ENCODE measurements around the gene USP10. TPM values are rescaled to one million over a fixed set of nuclear protein-coding genes. Genes with fewer than 3 reads are reported as not detected.

Gene USP10
- total RNA-seq, 1 experiment from 2014 or later: 53.3 TPM

GRCh38 chr16:84716740-84717139, 16.9 kb downstream of the USP10 start:
- Histone ChIP-seq H3K27ac (no peak overlapping the region), H3K4me3 (no peak overlapping the region), H3K9me3 (replicated peaks) (no peaks in the 10 kb centered on the region), H3K4me1 (replicated peaks) (peaks cover 16% of the 10 kb centered on the region), H3K36me3 (peaks cover 22% of the 10 kb centered on the region), H3K27me3 (replicated peaks) (no peaks in the 10 kb centered on the region)
- no peak for DNase-seq (ENCODE audit: low read depth in 1 of 2, low spot score in 2 of 2)

- no peaks in the 10 kb centered on the region for H3K27me3 ChIP-seq (replicated peaks)
- no peak overlapping the region for H3K27ac ChIP-seq
- no peak overlapping the region for H3K4me3 ChIP-seq
- DNase-seq (ENCODE audit: low read depth in 1 of 2, low spot score in 2 of 2): no peak
- peaks cover 16% of the 10 kb centered on the region for H3K4me1 ChIP-seq (replicated peaks)
- no peaks in the 10 kb centered on the region for H3K9me3 ChIP-seq (replicated peaks)
- peaks cover 26% of the 10 kb centered on the region for H3K36me3 ChIP-seq
Measured at GRCh38 chr16:84717484-84717883, 17.7 kb downstream of the USP10 start.

DNA sequence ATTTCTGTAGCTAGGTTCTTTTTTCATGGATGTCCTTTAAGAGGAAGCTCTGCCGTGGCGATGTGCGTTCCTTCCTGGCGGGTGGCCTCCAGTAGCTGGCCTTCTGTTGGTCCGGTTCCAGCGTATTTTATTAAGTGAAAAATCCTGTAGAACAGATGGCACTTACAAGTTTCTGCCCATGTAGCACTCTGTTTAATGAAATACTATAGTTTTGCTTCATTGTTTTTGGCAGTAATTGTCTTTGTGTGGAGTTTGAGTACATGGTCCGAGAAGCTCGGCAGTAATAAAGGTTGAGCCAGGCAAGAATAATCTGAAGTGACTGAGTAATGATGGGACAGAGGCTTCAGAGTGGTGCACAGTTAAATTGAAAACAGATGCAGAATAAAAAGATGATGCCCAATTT, 20.4 kb downstream of the USP10 start:
- peak in 1 of 2 experiments; percentile 60 for DNase-seq (ENCODE audit: low read depth in 1 of 2, low spot score in 2 of 2)
- Histone ChIP-seq H3K4me3 (no peak overlapping the region), H3K27ac (no peak overlapping the region)

GRCh38 chr16:84722068-84722467, 22.3 kb downstream of the USP10 start:
- no peak for DNase-seq (ENCODE audit: low read depth in 1 of 2, low spot score in 2 of 2)
- Histone ChIP-seq H3K4me1 (replicated peaks) (peaks cover 46% of the 10 kb centered on the region), H3K36me3 (peaks cover 22% of the 10 kb centered on the region), H3K9me3 (replicated peaks) (no peaks in the 10 kb centered on the region), H3K4me3 (no peak overlapping the region), H3K27me3 (replicated peaks) (no peaks in the 10 kb centered on the region), H3K27ac (no peak overlapping the region)

More for the DNA sequence above, 20.4 kb downstream of the USP10 start:
- Histone ChIP-seq H3K9me3 (replicated peaks) (no peaks in the 10 kb centered on the region), H3K36me3 (peaks cover 26% of the 10 kb centered on the region), H3K4me1 (replicated peaks) (peaks cover 29% of the 10 kb centered on the region), H3K27me3 (replicated peaks) (no peaks in the 10 kb centered on the region)

DNA sequence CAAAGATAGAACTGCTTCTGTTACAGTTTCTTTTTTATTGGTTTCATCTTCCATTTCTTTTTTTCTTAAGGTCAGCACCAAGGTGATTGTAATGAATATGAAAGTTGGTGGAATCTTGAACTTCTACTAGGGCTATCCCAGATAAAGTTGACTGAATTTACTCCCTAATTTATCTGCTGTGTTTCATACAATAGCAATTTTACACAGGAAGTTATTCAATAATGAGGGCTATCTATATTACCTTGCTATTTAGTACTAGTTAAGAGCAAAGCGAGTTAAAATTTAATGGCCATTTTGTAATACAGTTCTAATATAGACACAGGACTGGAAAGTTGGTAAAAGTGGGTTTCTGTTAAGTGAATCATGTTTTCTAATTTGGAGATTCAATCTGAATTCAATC, 24.1 kb downstream of the USP10 start:
- Histone ChIP-seq H3K27ac (no peak overlapping the region), H3K4me3 (no peak overlapping the region), H3K27me3 (replicated peaks) (no peaks in the 10 kb centered on the region), H3K4me1 (replicated peaks) (peaks cover 45% of the 10 kb centered on the region), H3K9me3 (replicated peaks) (no peaks in the 10 kb centered on the region), H3K36me3 (peaks cover 19% of the 10 kb centered on the region)
- no peak for DNase-seq (ENCODE audit: low read depth in 1 of 2, low spot score in 2 of 2)

DNA sequence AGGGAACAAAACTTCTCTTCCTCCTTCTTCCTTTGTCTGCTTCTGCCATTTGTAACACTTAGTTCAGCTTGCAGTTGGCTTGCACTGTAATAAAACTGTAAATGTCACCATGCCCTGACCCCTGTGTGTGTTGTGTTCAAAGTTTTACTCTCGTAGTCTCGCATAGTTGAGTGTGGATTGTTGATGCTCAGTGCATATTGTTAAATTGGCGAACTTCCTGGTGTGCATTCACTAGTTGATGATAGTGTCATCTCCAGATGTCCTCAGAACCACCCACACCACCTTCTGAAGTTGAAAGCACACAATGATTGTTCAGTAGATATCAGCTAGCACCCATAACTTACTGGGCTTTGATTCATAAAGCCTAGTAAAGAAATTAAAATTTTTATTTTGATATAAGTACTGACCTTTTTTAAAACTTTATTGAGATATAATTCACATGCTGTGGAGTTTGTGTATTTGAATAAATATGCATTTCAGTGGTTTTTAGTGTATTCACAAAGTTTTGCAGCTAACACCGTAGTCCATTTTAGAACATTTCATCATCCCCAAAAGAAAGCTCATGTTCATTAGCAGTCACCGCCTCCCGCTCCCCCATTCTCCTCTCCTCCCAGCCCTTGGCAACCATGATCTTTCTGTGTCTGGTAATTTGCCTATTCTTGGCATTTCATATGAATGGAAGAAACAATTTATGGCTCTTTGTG, 25.0 kb downstream of the USP10 start:
- DNase-seq (ENCODE audit: low read depth in 1 of 2, low spot score in 2 of 2): peak in 1 of 2 experiments; percentile 18
- H3K27ac ChIP-seq: no peak overlapping the region

GRCh38 chr16:84725481-84726078, 25.8 kb downstream of the USP10 start:
- Histone ChIP-seq H3K4me3 (no peak overlapping the region), H3K9me3 (replicated peaks) (no peaks in the 10 kb centered on the region), H3K36me3 (peaks cover 19% of the 10 kb centered on the region), H3K27me3 (replicated peaks) (no peaks in the 10 kb centered on the region), H3K4me1 (replicated peaks) (peaks cover 44% of the 10 kb centered on the region), H3K27ac (no peak overlapping the region)
- no peak for DNase-seq (ENCODE audit: low read depth in 1 of 2, low spot score in 2 of 2)

More for the DNA sequence above, 25.0 kb downstream of the USP10 start:
- Histone ChIP-seq H3K4me1 (replicated peaks) (peaks cover 45% of the 10 kb centered on the region), H3K4me3 (no peak overlapping the region), H3K27me3 (replicated peaks) (no peaks in the 10 kb centered on the region), H3K36me3 (peaks cover 19% of the 10 kb centered on the region), H3K9me3 (replicated peaks) (no peaks in the 10 kb centered on the region)

DNA sequence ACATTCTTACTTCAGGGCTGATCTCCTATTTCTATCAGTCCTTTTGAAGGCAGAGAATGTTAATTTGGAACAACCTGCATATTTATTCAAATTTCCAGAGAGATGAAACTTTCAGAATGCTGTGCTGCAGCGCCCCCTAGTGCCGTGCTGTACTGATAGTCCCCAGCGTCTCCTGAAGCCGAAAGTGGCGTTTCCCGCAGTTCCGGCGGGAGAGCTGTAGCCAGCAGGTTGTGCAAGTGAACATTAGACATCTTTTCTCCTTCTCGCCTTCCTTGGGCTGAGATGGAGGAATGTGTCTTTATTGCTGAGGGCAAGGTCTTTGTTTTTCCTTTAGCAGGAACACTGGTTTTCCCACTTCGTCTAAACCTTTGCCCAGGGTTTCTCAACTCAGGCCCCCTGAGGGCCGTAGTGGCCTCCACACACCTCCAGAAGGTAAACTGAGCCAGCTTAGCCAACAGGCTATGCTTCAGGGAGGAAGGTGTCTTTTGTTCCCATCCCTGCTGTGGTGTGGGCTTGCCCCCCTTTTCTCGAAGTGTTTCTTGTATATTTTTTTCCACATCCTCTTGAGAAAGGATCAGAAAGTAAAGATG, 26.4 kb downstream of the USP10 start:
- peak; percentile 70 to 82 for DNase-seq (ENCODE audit: low read depth in 1 of 2, low spot score in 2 of 2)
- Histone ChIP-seq H3K36me3 (peaks cover 19% of the 10 kb centered on the region), H3K27ac (no peak overlapping the region), H3K4me1 (replicated peaks) (peaks cover 46% of the 10 kb centered on the region), H3K4me3 (no peak overlapping the region), H3K9me3 (replicated peaks) (no peaks in the 10 kb centered on the region), H3K27me3 (replicated peaks) (no peaks in the 10 kb centered on the region)

- H3K27me3 ChIP-seq (replicated peaks): no peaks in the 10 kb centered on the region
- H3K27ac ChIP-seq: no peak overlapping the region
- DNase-seq (ENCODE audit: low read depth in 1 of 2, low spot score in 2 of 2): no peak
- peaks cover 14% of the 10 kb centered on the region for H3K36me3 ChIP-seq
- H3K9me3 ChIP-seq (replicated peaks): no peaks in the 10 kb centered on the region
- H3K4me3 ChIP-seq: no peak overlapping the region
- H3K4me1 ChIP-seq (replicated peaks): peaks cover 53% of the 10 kb centered on the region
Measured at GRCh38 chr16:84726669-84727467, 27.1 kb downstream of the USP10 start.

DNA sequence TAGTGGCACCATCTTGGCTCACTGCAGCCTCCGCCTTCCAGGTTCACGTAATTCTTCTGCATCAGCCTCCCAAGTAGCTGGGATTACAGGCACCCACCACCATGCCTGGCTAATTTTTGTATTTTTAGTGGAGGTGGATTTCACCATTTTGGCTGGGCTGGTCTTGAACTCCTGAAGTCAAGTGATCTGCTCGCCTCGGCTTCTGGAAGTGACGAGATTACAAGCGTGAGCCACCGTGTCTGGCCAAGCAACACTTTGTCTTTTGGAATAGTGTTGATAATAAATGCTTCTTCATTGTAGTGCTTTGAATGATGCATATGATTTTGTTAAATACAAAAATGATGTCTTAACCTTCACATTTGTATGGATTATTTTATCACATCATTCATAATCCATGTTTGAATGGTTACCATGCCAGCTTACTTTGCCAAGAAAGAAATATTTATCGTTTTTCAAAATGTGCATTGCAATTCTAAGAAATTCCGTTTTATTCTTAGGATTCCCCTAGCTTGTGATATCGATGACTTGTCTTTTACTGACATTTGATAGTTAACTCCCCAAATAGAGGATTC, 29.1 kb downstream of the USP10 start:
- no peak overlapping the region for H3K4me3 ChIP-seq
- H3K4me1 ChIP-seq (replicated peaks): peaks cover 63% of the 10 kb centered on the region
- H3K9me3 ChIP-seq (replicated peaks): no peaks in the 10 kb centered on the region
- peaks cover 18% of the 10 kb centered on the region for H3K36me3 ChIP-seq
- DNase-seq (ENCODE audit: low read depth in 1 of 2, low spot score in 2 of 2): no peak
- peak overlapping the region; percentile 89; the same call in 1 of the 2 replicates for H3K27ac ChIP-seq
- no peaks in the 10 kb centered on the region for H3K27me3 ChIP-seq (replicated peaks)

- Histone ChIP-seq H3K27ac (peak overlapping the region; percentile 89), H3K27me3 (replicated peaks) (no peaks in the 10 kb centered on the region), H3K36me3 (peaks cover 25% of the 10 kb centered on the region), H3K4me1 (replicated peaks) (peaks cover 54% of the 10 kb centered on the region), H3K4me3 (peak overlapping the region; percentile 11; the same call in 1 of the 2 replicates), H3K9me3 (replicated peaks) (no peaks in the 10 kb centered on the region)
- peak in 1 of 2 experiments; percentile 42 for DNase-seq (ENCODE audit: low read depth in 1 of 2, low spot score in 2 of 2)
Measured at GRCh38 chr16:84729716-84730320, 30.0 kb downstream of the USP10 start.

- H3K4me1 ChIP-seq (replicated peaks): peaks cover 47% of the 10 kb centered on the region
- peak overlapping the region; percentile 89 for H3K27ac ChIP-seq
- no peaks in the 10 kb centered on the region for H3K9me3 ChIP-seq (replicated peaks)
- peaks cover 33% of the 10 kb centered on the region for H3K36me3 ChIP-seq
- DNase-seq (ENCODE audit: low read depth in 1 of 2, low spot score in 2 of 2): peak; percentile 80 to 81
- peak overlapping the region; percentile 11; the same call in 1 of the 2 replicates for H3K4me3 ChIP-seq
- no peaks in the 10 kb centered on the region for H3K27me3 ChIP-seq (replicated peaks)
Measured at GRCh38 chr16:84730406-84731106, 30.8 kb downstream of the USP10 start.

All from SJSA1 (cell line).